Measurements from ENCODE around the gene ITPRIP. TPM values are rescaled to one million over a fixed set of nuclear protein-coding genes. Genes with fewer than 3 reads are reported as not detected.

Gene ITPRIP
- total RNA-seq, 1 donor from 2014 or later, result 35.5 TPM

DNA sequence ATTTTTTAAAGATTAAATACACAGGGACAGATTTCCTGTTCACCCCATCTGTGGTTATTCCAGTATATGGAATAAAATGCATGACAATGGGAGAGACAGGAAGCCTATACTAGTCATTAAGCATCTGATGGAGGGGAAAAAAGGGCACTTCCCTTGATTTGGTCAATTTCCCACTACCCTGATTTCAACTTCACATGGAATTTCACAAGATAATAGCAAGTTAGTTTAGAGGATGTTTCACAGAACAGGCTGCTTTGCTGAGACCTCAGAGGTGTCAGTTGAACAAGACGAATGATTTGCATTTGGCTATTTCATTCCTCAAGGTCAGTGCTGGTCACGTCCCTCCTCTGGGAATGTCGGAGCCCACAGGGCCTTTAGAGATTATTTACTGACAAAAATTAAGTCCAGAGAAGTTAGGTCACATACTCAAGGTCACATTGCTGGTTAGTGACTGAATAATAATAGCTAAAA is 4.7 kb upstream of the ITPRIP start:
- peak; percentile 95 to 96 for DNase-seq (ENCODE audit: low read depth in 2 of 2)

DNA sequence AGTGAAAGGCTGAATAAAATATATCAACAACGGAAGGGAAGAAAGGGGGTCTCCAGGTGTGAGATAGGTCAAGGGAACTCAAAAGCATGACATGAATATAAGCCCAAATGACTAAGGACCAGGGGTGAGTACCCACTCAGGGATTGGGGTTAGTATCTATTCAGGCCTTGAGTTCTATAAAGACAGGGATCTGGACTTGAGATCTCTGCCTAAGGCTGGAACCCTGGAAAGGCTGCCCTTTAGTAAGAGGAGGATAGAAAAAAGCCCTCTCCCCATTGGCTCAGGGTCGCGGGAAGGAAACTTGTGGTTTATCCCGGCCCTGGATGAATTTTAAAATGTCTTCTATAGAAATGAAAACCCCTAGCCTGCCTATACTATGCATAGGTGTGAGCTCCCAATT is 2.4 kb upstream of the ITPRIP start:
- DNase-seq (ENCODE audit: low read depth in 2 of 2), result peak; percentile 10 to 30

DNA sequence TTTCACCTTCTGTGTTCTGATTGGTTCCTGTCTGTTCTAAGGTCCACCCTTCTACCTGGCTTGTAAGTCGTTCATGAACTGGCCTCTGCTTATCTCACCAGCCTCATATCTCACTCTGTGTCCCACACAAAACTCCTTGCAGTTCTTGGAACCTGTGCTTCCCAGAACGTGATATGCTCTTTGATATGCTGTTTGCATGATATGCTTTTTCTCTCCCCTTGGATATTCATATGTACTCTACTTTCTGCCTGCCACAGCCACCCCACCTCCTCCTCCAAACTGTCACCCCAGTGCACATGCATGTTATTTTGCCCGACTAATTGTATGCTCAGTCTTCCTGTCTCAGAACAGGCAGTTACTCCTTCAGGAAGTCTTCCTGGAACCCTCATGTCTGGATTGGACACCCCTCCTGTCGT is 1.9 kb upstream of the ITPRIP start:
- peak in 1 of 2 donors; percentile 58 for DNase-seq (ENCODE audit: low read depth in 2 of 2)

DNA sequence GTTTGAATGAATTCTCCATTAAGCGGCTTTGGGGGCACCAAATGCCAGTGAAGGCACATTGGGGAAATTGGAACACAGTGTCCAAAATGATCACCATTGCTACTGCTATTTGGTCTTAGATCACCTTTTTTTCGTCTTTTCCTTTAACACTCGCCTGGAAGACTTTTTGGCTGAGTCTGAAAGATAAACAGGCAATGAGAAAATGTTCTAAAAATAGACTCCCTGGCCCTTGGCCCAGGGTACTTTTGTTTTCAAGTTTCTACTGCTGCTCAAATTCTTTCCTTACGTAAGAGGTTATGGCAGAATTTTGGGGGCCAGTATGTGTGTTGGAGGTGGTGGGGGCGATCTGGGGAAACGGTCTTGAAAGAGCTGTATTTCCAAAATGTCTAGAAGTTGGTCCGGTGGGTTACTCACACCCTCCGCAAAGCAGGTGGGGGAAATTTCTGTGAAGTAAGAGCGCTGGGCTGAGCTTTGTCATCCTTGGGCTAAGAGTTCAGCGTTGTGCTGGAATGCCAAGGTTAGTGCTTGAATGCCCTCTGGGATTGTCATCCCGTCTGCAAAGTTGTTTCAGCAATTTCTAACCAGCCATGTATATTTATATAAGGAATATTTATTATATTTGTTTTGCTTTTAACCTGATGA is 1.3 kb upstream of the ITPRIP start:
- peak; percentile 71 to 83 for DNase-seq (ENCODE audit: low read depth in 2 of 2)

DNA sequence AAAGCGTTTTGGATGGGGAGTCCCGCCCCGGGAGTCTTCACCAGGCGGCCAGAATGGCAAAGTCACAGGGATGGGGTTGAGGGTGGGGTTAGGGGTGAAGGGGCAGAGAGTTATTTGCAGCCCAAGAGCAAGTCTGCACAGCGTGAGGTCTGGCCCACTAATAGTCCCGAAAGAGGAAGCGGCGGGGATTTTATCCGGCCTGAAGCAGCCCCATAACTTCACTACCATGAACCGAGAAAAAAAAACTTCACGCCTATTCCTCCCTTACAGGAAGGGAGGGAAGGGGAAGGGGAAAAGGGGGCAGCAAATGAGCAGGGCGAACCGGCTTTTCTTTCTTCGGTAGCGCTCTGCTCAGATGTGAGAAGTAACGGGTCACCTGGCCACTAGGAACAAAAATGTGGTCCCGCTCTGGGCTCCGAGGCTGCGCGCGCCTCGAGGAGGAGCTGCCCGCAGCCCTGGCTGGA is 712 bp downstream of the ITPRIP start:
- peak; percentile 54 to 63 for DNase-seq (ENCODE audit: low read depth in 2 of 2)

DNA sequence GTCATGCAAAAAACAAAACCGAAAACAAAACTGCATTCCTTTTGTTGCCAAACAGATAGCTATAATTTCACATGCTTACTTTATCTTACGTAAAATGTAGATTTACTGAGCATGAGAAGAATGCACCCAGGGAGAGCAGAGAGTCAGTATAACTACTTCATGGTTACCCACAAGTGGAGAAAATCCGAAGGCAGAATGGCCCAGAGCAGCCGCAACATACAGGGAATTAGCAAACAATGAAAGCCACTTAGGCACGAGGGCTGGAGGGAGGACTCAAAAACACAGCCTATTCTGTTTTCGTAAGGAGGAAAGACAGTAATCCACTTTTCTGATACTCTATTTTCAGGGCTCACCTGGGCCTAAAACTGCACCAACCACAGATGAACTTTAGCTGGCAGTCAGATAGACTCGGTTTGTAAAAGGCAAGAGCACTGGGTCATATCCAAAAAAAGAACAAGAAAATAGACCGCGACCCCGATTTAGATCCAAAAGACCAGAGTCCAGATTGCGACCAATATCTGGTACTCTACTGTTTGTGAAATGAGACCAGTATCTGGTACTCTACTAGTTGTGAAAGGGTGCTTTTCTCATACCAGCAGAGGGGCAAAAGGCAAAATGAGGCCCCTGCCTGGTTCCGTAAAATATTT is 1.3 kb downstream of the ITPRIP start:
- DNase-seq (ENCODE audit: low read depth in 2 of 2), result peak; percentile 32 to 53

DNA sequence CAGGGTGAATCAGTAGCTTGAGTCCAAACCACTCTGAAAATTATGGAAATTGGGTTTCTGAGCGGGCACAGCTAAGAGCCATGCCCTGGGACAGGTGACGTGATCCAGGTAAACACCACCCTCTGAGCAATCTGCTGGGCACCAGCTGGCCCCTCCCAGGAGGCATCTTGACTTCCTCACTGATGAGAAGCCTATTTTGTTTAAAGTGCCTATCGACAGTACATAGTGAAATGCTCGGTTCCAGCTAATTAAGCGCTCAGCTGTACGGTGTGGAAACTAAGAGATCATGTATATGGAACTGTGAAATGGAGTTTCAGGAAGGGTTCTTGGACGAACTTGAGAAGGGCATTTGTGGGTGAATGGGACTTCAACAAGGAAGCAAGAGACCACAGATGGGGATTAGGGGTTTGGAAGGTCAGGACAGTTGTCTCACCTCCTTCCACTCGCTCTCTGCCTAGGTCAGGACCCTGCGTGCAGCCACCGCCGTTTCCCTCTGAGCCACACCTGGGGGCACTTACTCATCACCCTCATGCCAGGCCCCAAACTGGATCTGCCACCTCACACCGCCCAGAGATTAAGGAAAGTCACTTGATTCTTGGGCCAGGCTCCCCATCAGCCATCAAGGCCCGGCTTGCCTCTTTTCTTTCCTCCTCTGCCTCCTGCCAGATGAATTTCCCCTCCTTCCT is 3.2 kb downstream of the ITPRIP start:
- peak; percentile 21 to 26 for DNase-seq (ENCODE audit: low read depth in 2 of 2)

DNA sequence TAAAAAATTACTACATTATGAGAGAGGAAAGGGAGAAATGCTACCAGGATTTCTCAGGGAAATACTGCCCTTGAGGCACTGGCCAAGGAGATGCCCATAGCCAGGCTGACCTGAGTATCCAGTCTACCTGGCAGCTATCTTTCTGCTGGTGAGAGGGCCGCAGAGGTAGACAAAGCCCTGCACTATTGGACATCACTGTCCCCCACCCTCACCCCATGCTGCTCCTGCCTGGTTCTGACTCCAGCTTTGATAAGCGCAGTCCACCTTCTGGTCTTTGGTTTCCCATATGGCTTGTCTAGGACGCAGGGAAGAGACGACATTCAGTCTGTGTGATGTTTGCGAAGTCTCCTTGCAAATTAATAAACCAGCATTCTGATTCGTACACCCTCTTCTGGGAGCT is 3.7 kb downstream of the ITPRIP start:
- DNase-seq (ENCODE audit: low read depth in 2 of 2), result peak in 1 of 2 donors; percentile 2

DNA sequence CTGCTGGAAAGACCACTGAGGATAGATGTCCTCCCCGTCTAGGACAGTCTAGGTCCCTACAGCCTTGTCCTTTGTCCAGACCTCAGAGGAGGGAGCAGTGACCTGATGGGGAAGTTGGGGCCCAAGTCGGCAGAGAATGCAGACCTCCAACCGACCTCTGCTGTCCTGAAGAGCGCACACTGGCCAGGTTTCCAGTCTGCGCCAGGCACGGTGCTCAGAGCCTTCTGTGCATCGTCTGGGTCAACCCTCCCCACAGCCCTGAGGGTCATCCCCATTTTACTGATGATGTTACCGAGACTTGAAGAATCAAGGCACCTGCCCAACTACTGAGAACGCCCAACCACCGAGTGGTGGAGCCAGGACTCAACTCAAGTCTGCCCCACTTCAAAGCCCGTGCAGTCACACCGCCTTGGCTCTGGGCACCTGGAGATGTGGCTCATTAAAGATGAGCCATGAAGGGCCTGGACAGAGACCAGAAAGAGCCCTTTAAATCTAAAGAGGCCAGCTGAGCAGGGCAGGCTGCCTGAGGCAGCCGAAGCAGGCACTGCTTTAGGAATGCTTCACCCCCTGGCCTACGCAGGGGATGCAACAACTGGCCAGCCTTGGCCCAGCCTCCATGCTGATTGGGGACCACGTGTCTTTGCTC is 4.4 kb downstream of the ITPRIP start:
- DNase-seq (ENCODE audit: low read depth in 2 of 2), result peak in 1 of 2 donors; percentile 10

DNA sequence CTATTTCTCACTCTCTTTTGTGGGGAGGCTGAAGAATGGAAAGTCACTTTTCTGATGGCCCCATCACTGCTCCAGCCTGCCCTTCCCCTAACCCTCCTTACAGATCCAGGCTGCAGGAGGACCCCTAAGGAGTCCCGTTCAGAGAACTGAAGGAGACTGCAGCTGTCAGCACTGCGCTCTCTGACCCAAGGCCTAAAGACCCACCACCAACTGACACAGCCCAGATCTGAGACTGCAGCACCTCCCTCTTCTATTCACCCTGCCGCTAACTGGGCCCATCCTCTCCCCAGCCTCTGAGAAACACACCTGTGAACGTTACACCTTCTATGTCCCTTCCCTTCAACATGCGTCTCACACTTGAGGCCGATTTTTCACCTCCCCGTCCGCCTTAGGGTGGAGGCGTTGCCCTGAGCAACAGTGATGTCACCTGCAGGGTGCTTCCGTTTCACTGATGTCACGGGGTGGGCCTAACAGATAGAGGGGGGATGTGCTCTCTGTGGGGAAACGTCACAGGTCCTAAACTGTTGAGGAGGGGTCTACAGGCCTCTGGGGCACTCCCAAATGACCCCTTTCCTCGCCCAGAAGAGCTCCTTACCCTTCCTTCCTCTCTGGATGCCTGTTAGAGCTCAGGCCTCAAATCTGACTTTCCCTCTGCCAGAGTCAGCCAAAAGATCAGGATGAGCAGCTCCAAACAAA is 5.1 kb downstream of the ITPRIP start:
- peak; percentile 42 to 69 for DNase-seq (ENCODE audit: low read depth in 2 of 2)

DNA sequence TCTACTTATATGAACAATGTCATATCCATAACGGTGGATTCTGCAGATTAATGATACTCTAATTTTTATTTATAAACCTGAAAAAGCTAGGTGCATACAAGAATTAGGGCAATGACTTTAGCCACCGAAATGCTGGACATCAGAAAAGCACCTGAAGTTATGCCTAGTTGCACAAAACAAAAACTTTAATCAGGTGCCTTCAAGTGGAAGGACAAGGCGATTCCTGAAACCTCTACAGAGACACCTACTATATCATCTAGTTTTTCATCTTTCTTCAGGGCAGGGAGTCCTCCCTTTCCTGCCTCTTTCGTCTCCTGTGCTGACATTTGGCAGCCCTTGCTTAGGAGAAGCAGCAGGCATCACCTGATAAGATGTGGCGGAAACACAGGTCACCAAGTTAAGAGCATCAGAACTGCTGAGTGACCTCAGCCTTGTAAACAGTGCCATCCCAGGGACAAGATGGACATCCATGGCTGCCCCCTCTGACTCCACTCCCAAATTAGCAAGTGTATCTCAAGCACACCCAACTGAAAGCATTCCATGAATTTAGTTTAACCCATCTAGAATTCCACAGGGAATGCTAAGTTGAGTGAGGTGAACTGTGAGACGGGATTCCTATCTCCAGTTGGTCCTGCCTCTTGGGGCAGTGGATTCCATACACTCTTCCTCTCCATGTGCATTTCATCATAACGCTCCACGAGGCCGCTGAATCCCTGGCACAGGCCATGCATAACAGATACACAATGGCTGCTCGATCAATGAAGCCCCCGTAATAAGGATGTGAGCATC is 5.8 kb downstream of the ITPRIP start:
- DNase-seq (ENCODE audit: low read depth in 2 of 2), result peak; percentile 41 to 42

DNA sequence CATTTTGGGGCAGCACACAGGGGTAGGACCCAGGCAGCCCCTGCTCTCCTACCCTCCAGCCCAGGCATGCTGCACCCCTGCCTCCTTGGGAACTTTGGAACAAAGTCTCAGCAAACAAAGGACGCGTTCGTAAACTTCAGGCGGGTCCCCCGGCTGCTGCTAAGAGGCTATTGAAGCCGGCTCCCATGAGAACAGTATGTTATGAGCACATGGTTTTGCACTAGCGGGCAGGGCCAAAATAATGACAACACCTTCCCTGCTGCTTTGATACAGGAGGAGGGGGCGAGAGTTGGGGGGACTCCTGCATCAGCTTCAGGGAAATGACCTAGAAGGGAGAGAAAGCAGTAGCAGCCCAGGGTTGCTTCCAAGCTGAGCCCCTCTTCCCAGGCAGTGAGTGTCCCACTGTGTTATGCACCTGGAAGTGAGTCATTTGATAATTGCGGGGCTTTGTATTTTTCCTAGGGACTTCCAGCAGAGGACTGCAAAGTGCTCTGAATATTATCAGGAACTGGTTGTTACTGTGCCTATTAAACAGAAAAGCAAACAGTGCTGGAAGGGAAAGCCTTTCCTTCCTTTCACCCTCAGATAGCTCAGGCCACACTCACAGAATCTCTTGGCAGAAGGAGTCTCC is 6.9 kb downstream of the ITPRIP start:
- peak; percentile 86 to 88 for DNase-seq (ENCODE audit: low read depth in 2 of 2)

DNA sequence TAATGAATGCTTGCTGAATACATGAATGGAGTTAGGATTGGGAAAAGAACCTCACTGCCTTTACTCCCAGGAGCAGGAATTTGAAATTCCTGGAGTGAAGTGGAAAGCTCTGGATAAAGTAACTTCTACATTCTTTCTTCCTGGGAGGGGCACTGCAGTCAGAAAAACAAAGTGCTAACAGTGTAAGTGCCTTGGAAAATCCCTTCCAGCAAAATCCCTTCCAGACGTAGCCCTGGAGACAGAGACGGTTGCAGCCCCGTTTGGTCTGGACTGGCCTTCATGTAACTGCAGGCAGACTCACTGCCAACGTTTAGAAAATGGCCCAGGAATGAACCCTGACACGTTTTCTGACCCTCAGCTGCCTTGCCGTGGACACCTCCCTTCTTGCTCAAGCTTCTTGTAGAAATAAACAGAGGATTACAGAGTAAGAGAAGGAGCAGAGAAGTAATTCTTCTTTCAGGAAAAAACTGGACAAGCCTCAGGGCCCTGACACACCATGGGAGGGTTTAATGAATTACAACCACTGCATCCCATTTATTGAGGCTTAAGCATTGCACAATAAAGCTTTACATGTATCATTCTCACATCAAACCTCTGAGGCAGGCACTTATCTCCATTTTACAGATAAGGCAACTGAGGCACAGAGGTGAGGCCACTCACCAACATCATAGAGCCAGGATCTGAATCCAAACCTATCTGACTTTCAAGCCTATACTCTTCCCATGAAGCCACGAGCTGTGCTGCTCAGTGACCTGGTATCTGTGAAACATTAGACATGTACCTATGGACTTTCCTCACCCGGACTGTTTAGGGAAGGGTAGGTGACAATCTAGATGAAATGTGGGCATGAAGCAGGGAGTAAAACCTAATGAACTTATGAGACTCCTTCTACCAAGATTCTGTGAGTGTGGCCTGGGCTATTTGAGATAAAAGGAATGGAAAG is 7.8 kb downstream of the ITPRIP start:
- peak; percentile 17 to 68 for DNase-seq (ENCODE audit: low read depth in 2 of 2)

DNA sequence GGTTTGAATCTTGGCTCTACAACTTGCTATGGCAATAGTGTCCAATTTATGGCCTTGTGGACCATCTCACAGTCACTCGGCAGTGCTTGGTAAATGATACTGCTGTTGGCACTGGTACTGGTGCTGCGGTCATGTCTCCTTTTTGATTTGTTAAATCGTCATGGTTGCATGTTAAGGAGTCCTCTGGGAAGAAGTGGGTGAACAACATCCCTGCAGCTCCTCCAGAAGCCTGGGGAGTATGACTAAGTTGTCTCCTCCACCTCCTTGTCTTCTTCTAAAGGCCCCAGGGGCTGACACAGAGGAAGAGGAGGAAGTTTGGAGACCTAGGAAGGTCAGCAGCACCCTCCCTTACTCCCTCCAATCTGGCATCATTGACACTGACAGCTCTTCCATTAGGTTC is 8.5 kb downstream of the ITPRIP start:
- peak in 1 of 2 donors; percentile 73 for DNase-seq (ENCODE audit: low read depth in 2 of 2)

DNA sequence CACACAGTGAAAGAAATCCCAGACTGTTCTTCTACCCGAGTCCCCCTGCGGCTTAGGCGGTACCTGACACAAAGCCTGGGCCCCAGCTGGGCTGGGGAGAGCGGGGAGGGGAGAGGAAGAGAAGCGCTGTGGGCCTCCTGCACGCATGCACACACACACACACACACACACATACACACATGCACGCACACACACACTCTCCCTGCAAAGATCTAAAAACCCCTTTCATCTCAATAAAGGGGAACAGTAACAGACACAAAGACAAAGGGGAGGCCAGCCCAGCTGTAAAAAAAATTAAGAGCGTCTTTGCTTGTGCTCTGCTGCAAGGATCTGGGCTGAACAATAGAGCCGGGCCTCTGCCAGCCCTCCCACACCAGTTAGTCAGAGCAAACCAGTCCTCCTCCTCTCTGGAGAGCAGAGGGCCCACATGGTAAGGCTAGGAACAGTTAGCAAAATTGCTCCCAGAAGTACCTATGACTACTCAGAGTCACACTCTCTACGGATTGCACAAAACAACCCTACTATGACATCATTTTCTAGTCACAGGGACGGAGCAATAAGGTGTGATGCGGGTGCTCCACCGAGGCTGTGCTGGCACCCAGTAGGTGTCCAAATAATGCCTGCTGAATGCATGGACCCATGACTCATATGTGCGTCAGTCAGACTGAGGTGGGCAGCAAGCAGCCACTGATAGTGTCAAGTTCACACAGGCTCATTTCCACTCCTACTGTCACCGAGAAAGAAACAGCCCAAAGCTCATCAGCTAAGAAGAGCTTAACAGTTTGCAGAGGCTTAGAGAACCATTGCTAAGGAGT is 9.2 kb downstream of the ITPRIP start:
- DNase-seq (ENCODE audit: low read depth in 2 of 2), result peak; percentile 70 to 84

DNA sequence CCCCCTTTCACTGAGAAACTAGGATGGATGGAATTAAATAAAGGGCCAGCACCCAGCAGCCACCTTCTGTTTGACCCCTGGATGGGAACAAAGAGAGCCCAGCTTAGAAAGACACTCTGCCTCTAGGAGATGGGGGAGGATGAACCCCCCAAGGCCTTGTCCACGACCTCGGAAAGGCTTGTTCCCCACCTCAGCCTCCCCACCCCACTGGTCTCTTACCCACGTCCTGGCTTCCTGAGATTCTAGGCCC is 9.7 kb downstream of the ITPRIP start:
- DNase-seq (ENCODE audit: low read depth in 2 of 2), result no peak

DNA sequence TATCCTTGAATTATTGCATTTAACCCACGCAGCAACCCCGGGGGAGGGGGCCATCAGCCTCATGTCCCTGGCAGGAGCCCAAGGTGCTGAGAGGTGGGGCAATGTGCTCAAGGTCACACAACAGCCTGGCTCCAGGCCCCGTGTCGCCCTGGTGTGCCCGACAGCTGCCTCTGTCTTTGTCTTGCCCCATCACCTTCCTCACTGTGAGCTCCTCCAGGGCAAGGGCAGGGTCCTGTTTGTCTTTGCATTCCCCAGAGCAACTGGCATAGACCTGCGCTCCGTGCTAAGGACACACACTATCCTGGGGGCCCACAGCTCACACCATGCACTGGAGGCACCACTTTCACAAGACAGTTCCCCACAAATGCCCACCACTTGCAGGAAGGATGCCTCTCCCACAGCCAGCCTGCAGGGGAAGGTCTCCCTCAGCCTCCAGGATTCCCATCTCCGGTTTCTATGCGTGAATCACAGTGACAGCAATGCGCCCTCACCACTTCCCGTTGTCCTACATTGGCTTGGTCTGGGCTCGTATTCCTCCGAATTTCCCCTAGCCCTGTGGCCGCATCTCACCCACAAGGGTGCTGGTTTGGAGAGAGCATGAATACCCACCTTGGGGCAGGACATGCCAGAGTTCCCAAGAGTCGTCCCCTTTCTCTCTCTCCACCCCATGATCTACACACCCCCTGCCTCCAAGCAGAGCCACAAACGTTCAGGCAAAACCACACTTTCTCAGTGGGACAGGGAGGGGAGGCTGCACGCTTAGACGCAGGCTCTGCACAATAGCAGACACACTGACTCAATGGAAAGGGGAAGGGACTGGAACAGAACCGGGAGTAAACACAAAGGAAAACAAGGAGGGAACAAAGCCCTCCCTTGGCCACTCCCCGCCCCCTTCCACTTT is 10.3 kb downstream of the ITPRIP start:
- peak; percentile 76 to 88 for DNase-seq (ENCODE audit: low read depth in 2 of 2)

All from lung microvascular endothelial cell (primary cell).